Endothelial cell of hepatic sinusoid (primary cell): ENCODE data around the gene RSRP1.

Experiments
- in situ Hi-C: cut with HindIII; loops from 2 replicates; pipeline ENCODE4 v1.10.0; 2017; ENCODE audit warnings: low sequenced_read_pairs

Gene RSRP1

DNA sequence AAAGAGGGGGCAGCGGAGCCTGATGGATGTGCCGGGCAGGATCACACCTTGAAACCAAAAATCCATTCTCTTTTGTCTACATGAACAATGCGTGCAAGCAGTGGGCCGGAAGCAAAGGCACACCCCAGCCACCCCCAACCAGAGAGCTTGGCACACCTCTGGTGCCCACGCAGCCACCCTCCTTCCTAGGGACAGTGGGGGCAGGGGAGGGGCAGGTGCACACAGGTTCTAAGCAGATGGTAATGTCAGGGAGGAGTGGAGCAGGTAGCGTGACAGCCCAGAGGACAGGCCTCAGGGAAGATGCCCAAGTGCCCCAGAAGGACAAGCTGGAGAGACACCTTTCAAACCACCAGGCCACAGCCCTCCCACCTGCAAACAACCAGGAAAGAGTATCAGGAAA, 51.4 kb downstream of the RSRP1 start:
- in situ Hi-C loops = no loop called here

DNA sequence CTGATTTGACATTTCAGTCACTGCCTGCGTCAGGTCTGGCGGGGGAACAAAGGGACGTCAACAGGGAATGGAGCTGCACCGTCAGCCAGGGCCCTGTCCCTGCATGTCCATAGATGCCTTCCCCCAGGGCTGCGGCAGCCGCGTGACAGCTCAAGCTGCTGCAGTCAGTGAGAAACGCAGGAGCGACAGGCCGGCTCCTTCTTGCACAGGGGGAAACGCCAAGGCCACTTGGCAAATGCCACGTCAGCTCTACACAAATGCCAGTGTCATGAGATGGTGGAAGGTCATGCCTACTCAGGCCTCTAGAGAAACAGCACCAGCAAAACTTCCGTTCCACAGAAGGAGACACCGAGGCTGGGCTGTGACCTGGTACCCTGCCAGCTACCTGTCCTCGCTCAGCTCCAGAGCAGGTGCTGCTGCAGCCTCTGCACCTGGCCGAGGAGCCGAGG, 52.7 kb downstream of the RSRP1 start:
- in situ Hi-C loops = no loop called here

DNA sequence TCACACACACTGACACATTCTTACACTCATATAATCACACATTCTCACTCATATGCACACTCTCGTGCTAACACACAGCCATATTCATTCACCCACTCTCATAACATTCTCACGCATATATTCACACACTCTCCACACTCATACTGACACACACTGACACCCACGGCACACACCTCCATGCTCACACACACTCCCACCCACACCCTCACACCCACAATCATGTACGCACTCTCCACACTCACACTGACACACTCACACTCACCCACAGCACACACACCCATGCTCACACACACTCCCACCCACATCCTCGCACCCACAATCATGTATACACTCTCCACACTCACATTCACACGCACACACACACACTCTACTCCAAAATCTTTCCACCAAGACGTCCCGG, 53.2 kb downstream of the RSRP1 start:
- in situ Hi-C loops = no loop called here

- in situ Hi-C loops = no loop called here
Measured at GRCh38 chr1:25193229-25193628, 54.0 kb downstream of the RSRP1 start.
